ENCODE results near the gene CPSF2.

Gene CPSF2

DNA sequence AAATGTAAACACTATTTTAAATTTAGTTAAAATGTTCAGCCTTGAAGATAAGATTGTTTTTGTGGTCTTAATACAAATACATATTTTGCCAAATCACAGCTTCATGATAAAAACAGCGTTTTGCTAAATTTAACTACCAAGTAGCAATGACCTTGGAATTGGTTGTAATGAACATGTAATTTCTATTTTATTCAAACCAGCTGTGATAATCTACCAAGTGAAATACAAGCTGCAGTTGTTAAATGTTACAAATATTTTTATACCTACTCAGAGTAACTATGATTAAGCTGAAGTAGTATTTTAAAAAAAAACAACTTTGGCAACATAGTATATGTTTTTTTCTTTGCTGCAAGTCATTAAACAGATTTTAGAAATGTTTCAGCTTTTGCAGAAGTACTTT, 96.2 kb downstream of the CPSF2 start:
- DNase-seq (ENCODE audit: extremely low read depth, insufficient read length) = no peak
- no peaks in the 10 kb centered on the region for H3K27me3 ChIP-seq (replicated peaks; ENCODE audit: control insufficient read depth, insufficient read depth, low read length)

More for the DNA sequence above, 96.2 kb downstream of the CPSF2 start:
- TF ChIP-seq, protein P1, sequence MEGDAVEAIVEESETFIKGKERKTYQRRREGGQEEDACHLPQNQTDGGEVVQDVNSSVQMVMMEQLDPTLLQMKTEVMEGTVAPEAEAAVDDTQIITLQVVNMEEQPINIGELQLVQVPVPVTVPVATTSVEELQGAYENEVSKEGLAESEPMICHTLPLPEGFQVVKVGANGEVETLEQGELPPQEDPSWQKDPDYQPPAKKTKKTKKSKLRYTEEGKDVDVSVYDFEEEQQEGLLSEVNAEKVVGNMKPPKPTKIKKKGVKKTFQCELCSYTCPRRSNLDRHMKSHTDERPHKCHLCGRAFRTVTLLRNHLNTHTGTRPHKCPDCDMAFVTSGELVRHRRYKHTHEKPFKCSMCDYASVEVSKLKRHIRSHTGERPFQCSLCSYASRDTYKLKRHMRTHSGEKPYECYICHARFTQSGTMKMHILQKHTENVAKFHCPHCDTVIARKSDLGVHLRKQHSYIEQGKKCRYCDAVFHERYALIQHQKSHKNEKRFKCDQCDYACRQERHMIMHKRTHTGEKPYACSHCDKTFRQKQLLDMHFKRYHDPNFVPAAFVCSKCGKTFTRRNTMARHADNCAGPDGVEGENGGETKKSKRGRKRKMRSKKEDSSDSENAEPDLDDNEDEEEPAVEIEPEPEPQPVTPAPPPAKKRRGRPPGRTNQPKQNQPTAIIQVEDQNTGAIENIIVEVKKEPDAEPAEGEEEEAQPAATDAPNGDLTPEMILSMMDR (IDR thresholded peaks at IDR 0.05; ENCODE audit: insufficient read depth, low read length, poor library complexity, severe bottlenecking) = no peak
- no peak overlapping the region for H3K4me3 ChIP-seq (replicated peaks; ENCODE audit: low read depth, low read length)
- H3K36me3 ChIP-seq (ENCODE audit: control insufficient read depth, insufficient read depth, low read length) = no peaks in the 10 kb centered on the region

Data from GM06990 (cell line).